Measurements from ENCODE around the gene AP2B1.
"Not testable (repeated sequence)": the region's sequence is repeated elsewhere in the genome, so short reads cannot be mapped to it uniquely, and the experiment has no call there.

The AP2B1 gene

GRCh38 chr17:35748979-35749378 is 161.9 kb downstream of the AP2B1 start:
- DNase-seq: no peak
- no peak for ATAC-seq

GRCh38 chr17:35749560-35750412 is 162.7 kb downstream of the AP2B1 start:
- no peak for ATAC-seq
- DNase-seq: peak; percentile 43

GRCh38 chr17:35750526-35751395 is 163.6 kb downstream of the AP2B1 start:
- no peak for ATAC-seq
- no peak for DNase-seq

- DNase-seq, ATAC-seq: not testable (repeated sequence)
Observed at GRCh38 chr17:35751541-35751940, 164.4 kb downstream of the AP2B1 start.

GRCh38 chr17:35752471-35752870 is 165.3 kb downstream of the AP2B1 start:
- DNase-seq (no peak), ATAC-seq (no peak)

- no peak for ATAC-seq
- DNase-seq: no peak
Observed at GRCh38 chr17:35752945-35753764, 166.0 kb downstream of the AP2B1 start, which contains the start of gene GAS2L2. TSS of gene GAS2L2 (minus strand) at chr17:35753239. CDS start at chr17:35752850, 389 bp downstream.

GRCh38 chr17:35757243-35757642 is 170.1 kb downstream of the AP2B1 start:
- ATAC-seq (no peak), DNase-seq (no peak)

GRCh38 chr17:35760587-35760986 is 173.5 kb downstream of the AP2B1 start, which contains the start of gene C17orf50:
TSS of gene C17orf50 (plus strand) at chr17:35760887. CDS start at chr17:35760942, 55 bp downstream.
- no peak for DNase-seq
- ATAC-seq: no peak

- no peak for ATAC-seq
Observed at GRCh38 chr17:35761601-35762000, 174.5 kb downstream of the AP2B1 start.

GRCh38 chr17:35763767-35764122 is 176.6 kb downstream of the AP2B1 start:
- no peak for DNase-seq
- ATAC-seq: no peak

More at GRCh38 chr17:35761601-35762000, 174.5 kb downstream of the AP2B1 start:
- DNase-seq: no peak

GRCh38 chr17:35764123-35764991 is 177.2 kb downstream of the AP2B1 start:
- ATAC-seq (peak; percentile 96), DNase-seq (peak; percentile 94)

- ATAC-seq (no peak), DNase-seq (no peak)
Observed at GRCh38 chr17:35765086-35765710, 178.1 kb downstream of the AP2B1 start.

- ATAC-seq: no peak
- no peak for DNase-seq
Observed at GRCh38 chr17:35765756-35766488, 178.8 kb downstream of the AP2B1 start.

- no peak for DNase-seq
- no peak for ATAC-seq
Observed at GRCh38 chr17:35766489-35766877, 179.4 kb downstream of the AP2B1 start.

- ATAC-seq (no peak), DNase-seq (peak; percentile 27)
Observed at GRCh38 chr17:35766903-35767510, 179.9 kb downstream of the AP2B1 start.

GRCh38 chr17:35768797-35769196 is 181.7 kb downstream of the AP2B1 start:
- ATAC-seq (no peak), DNase-seq (no peak)

GRCh38 chr17:35769895-35770486 is 182.9 kb downstream of the AP2B1 start:
- DNase-seq: no peak

GRCh38 chr17:35773129-35773528 is 186.0 kb downstream of the AP2B1 start:
- DNase-seq: no peak
- no peak for ATAC-seq

More at GRCh38 chr17:35769895-35770486, 182.9 kb downstream of the AP2B1 start:
- ATAC-seq: no peak
